GM12892 (cell line): ENCODE data around the gene RNU6-8.

Source experiments
- DNase-seq: peaks from one replicate; pipeline ENCODE4 v3.0.0; 2011; ENCODE audit not compliant: insufficient read length
- FAIRE-seq: peaks from 2 replicates; lab custom pipeline; 2011; peaks lifted over from hg19 to GRCh38; lab: Jason Lieb, UNC
- POLR2A ChIP-seq: IDR thresholded peaks from 2 replicates; pipeline ENCODE4 v1.6.1; 2011; ENCODE audit warnings: low read depth, low read length, control low read depth
- POLR2AphosphoS5 ChIP-seq: IDR thresholded peaks from 2 replicates; pipeline ENCODE4 v1.6.1; 2011; ENCODE audit warnings: low read depth, low read length, control low read depth
- TAF1 ChIP-seq: IDR thresholded peaks from 2 replicates; pipeline ENCODE4 v1.6.1; 2011; ENCODE audit warnings: low read depth, mild to moderate bottlenecking, control low read depth, low read length, borderline replicate concordance

Gene RNU6-8

GRCh38 chr14:32201816-32202490 lies 1.1 kb downstream of the RNU6-8 start, which contains the start of gene RNU6-7:
Gene RNU6-7 (plus strand): TSS chr14:32202045.
- TF ChIP-seq POLR2AphosphoS5 (no peak), TAF1 (no peak), POLR2A (no peak)
- FAIRE-seq (no peak), DNase-seq (no peak)

DNA sequence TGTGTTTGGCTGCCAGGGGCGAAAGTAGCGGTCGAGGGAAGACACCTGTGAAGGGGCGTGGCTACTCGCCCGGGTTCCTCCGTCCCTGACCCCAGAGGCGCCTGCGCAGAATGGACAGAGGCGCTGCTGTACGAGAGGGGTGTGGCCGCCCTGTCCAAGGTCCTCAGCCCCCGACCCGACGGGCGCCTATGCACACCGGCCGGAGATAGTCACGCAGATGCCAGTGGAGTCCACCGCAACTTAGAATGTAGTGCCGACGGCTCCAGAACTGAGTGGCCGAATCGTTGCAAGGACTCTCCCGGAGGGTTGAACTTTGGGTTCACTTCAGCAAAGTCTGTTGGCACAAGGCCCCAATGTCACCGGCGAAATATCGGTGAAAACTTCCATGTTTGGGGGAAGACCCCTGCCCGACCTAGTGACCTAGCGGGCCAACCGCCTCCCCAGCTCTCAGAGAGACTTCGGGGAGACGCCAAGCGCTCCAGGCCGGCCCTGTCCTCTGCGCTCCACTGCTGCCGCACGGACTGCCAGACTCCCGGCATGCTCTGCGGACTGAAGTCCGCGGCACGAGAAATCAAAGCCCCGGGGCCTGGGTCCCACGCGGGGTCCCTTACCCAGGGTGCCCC lies 1.8 kb downstream of the RNU6-8 start:
- TF ChIP-seq TAF1 (no peak), POLR2AphosphoS5 (no peak), POLR2A (no peak)
- DNase-seq, result peak; percentile 33
- peak; percentile 82 for FAIRE-seq

GRCh38 chr14:32200368-32201192 lies 2.5 kb downstream of the RNU6-8 start:
- DNase-seq, result no peak
- no peak for TF ChIP-seq TAF1
- no peak for TF ChIP-seq POLR2AphosphoS5
- no peak for TF ChIP-seq POLR2A
- FAIRE-seq, result no peak

- FAIRE-seq (no peak), DNase-seq (no peak)
- no peak for TF ChIP-seq TAF1
- no peak for TF ChIP-seq POLR2A
- no peak for TF ChIP-seq POLR2AphosphoS5
These were observed 5.2 kb downstream of the RNU6-8 start for GRCh38 chr14:32197919-32198318.

GRCh38 chr14:32195636-32196035 lies 7.4 kb downstream of the RNU6-8 start:
- no peak for FAIRE-seq
- TF ChIP-seq POLR2AphosphoS5 (no peak), TAF1 (no peak), POLR2A (no peak)
- no peak for DNase-seq

DNA sequence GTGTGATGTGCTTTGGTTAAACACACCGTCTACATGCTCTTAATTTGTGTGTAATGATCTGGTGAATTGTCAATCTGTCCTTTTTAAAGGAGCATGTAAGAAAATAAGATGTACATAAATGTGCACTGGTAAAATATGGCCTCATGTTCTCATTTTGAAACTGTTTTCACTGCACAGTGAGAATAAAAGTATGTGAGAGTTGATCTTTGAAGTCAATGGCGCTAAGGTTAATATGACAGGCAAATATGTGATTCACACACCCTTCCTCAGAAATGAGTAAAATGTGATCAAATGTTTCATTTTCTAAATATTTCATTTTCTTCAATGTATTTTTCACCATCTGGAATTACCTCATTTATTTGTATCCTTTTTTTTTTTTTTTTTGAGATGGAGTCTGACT lies 9.5 kb downstream of the RNU6-8 start:
- DNase-seq (no peak), FAIRE-seq (no peak)
- no peak for TF ChIP-seq TAF1
- no peak for TF ChIP-seq POLR2AphosphoS5
- no peak for TF ChIP-seq POLR2A

DNA sequence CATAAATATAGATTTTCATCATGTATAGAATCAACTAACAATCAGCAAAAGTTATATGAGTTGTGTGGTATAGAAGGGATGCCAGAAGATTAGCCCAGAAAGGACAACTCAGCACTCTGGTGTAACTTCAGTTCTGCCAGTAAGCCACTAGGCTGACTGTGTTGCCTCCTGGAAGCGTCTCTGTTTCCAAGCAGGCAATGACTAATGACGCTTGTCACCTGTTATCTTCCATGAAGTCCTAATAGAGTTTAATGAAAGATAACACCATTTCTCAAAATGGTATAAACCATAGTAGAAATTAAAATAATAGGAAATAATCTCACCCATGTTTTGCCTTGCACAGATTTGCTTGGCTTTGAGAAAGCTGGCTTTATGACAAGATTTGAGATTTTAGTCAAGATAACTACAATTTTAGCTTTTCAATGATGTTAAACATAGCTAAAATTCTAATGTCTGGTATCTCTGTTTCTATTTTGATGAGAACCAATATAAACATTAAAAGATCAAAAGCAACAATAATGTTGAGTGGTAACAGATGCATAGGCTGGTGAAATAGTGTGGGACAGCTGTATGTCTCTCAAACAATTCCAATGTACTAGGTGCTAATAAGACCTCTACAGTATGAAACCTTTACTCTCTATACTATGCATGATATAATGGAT lies 10.2 kb downstream of the RNU6-8 start:
- no peak for FAIRE-seq
- no peak for DNase-seq
- TF ChIP-seq POLR2AphosphoS5 (no peak), TAF1 (no peak), POLR2A (no peak)

- TF ChIP-seq POLR2A, result no peak
- no peak for TF ChIP-seq POLR2AphosphoS5
- no peak for TF ChIP-seq TAF1
- no peak for FAIRE-seq
- no peak for DNase-seq
These were observed 12.4 kb downstream of the RNU6-8 start for GRCh38 chr14:32190673-32191072.

- FAIRE-seq (no peak), DNase-seq (no peak)
- TF ChIP-seq POLR2AphosphoS5 (no peak), POLR2A (no peak), TAF1 (no peak)
These were observed 13.3 kb downstream of the RNU6-8 start for GRCh38 chr14:32189811-32190210.

- no peak for FAIRE-seq
- no peak for TF ChIP-seq TAF1
- no peak for TF ChIP-seq POLR2A
- no peak for TF ChIP-seq POLR2AphosphoS5
These were observed 16.8 kb downstream of the RNU6-8 start for GRCh38 chr14:32186248-32186647.

DNA sequence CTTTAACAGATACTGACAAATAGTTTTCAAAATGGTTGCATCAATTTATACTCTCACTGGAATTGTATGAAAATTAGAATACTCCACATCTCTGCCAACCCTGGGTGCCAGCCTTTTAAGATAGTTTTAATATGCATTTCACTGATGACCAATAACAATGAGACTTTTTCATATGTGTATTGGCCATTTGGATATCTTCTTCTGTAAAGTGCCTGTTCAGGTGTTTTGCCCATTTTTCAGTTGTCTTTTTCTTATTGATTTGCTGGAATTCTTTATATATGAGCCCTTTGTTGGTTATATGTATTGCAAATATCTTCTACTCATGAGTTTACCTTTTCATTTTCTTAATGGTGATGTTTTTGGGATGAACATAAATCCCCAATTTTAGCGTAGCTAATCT lies 18.0 kb downstream of the RNU6-8 start:
- DNase-seq (no peak), FAIRE-seq (no peak)
- TF ChIP-seq TAF1 (no peak), POLR2A (no peak), POLR2AphosphoS5 (no peak)

More at GRCh38 chr14:32186248-32186647, 16.8 kb downstream of the RNU6-8 start:
- no peak for DNase-seq
